Caco-2 (cell line): ENCODE results near the gene ADAMTS2. TPM values are rescaled to one million over a fixed set of nuclear protein-coding genes. Genes with fewer than 3 reads are reported as not detected.

Experiments
- BruUV-seq: library from RNA; stranded (reverse); fragments of 400-500 nt; replicated peaks from 2 replicates; lab custom pipeline; 2021; lab: Mats Ljungman, UMichigan
- CTCF ChIA-PET: fragments of 300-600 bp; sonication (Branson Sonifier 250); formaldehyde crosslinking; loops from one replicate; lab custom pipeline; 2022; ENCODE audit warnings: antibody characterized with exemption; lab: Charles Lee
- POLR2A ChIA-PET: fragments of 300-600 bp; sonication (Branson Sonifier 250); formaldehyde crosslinking; loops from one replicate; lab custom pipeline; 2022; ENCODE audit warnings: antibody characterized with exemption; lab: Charles Lee
- DNase-seq, 2 experiments: peaks; one replicate each; pipeline versions ENCODE4 v3.0.0 to v3.0.0-alpha.2; 2020 to 2022
- H3K27me3 ChIP-seq: replicated peaks from 2 replicates; pipeline ENCODE4 v1.6.0; 2011; ENCODE audit warnings: low read length; ENCODE audit not compliant: control insufficient read depth, insufficient read depth
- H3K36me3 ChIP-seq: 2 replicates; pipeline ENCODE4 v1.5.1; 2011; ENCODE audit warnings: low read length; ENCODE audit not compliant: control insufficient read depth, insufficient read depth
- H3K4me1 ChIP-seq: fragments of 250-450 bp; sonication (Bioruptor Pico); 2 replicates; pipeline ENCODE4 v1.5.1; 2020; ENCODE audit warnings: mild to moderate bottlenecking
- H3K4me3 ChIP-seq: 2 replicates; pipeline ENCODE4 v1.5.1; 2011; ENCODE audit warnings: low read depth, mild to moderate bottlenecking, control low read depth, low read length
- H3K9me3 ChIP-seq: fragments of 250-450 bp; sonication (Bioruptor Pico); 2 replicates; pipeline ENCODE4 v1.5.1; 2020; ENCODE audit warnings: mild to moderate bottlenecking, moderate library complexity
- H3K27ac Mint-ChIP-seq: one replicate; pipeline ENCODE4 v1.8.0; 2022; ENCODE audit warnings: mixed read lengths; ENCODE audit not compliant: unreplicated experiment
- H3K27me3 Mint-ChIP-seq: one replicate; pipeline ENCODE4 v1.8.0; 2022; ENCODE audit warnings: mixed read lengths; ENCODE audit not compliant: insufficient read depth, unreplicated experiment
- H3K36me3 Mint-ChIP-seq: one replicate; pipeline ENCODE4 v1.8.0; 2022; ENCODE audit warnings: mild to moderate bottlenecking, mixed read lengths; ENCODE audit not compliant: insufficient read depth, unreplicated experiment
- H3K4me1 Mint-ChIP-seq: one replicate; pipeline ENCODE4 v1.8.0; 2022; ENCODE audit warnings: low read depth, mixed read lengths; ENCODE audit not compliant: unreplicated experiment
- H3K4me3 Mint-ChIP-seq: one replicate; pipeline ENCODE4 v1.8.0; 2022; ENCODE audit warnings: mild to moderate bottlenecking, moderate library complexity, mixed read lengths; ENCODE audit not compliant: unreplicated experiment
- H3K9me3 Mint-ChIP-seq: one replicate; pipeline ENCODE4 v1.8.0; 2022; ENCODE audit warnings: mixed read lengths; ENCODE audit not compliant: unreplicated experiment
- CTCF ChIP-seq, 2 experiments: fragments of 200-600 bp in 1 of 2; IDR thresholded peaks; 1 replicate in 1 of 2; 2 replicates in 1 of 2; pipeline versions ENCODE4 v1.5.1 to v1.8.0; 2011 to 2022; ENCODE audit warnings: antibody characterized with exemption in 1 of 2, control low read depth in 1 of 2, inconsistent platforms in 1 of 2, low read depth in 1 of 2, low read length in 1 of 2, mild to moderate bottlenecking in 1 of 2, moderate library complexity in 1 of 2; ENCODE audit not compliant: insufficient read depth in 1 of 2, severe bottlenecking in 1 of 2, unreplicated experiment in 1 of 2
- intact Hi-C: fragments of 100-400 bp; cut with micrococcal nuclease; formaldehyde crosslinking; loops from one replicate; pipeline ENCODE4 v1.10.0; 2022; ENCODE audit not compliant: unreplicated experiment
- total RNA-seq: library from RNA; stranded (reverse); gene quantifications from 2 replicates; pipeline ENCODE4 v1.2.3, GENCODE V29; 2022

ADAMTS2 gene
- total RNA-seq, 1 experiment from 2014 or later = 0.05 TPM

- DNase-seq = no peak
- H3K4me1 ChIP-seq = no peaks in the 10 kb centered on the region
- intact Hi-C loops = no loop called here
- H3K36me3 Mint-ChIP-seq = no peaks in the 10 kb centered on the region
- H3K4me3 ChIP-seq = no peak overlapping the region
- H3K27me3 Mint-ChIP-seq = peaks cover 4% of the 10 kb centered on the region
- peaks cover 19% of the 10 kb centered on the region for H3K9me3 Mint-ChIP-seq
- no peaks in the 10 kb centered on the region for H3K27me3 ChIP-seq
- TF ChIP-seq CTCF (IDR thresholded peaks at IDR 0.05; ENCODE audit: insufficient read depth in 1 of 2, low read depth in 1 of 2, low read length in 1 of 2, severe bottlenecking in 1 of 2, unreplicated experiment in 1 of 2) = no peak
- no peak overlapping the region for H3K27ac Mint-ChIP-seq
- H3K9me3 ChIP-seq = no peaks in the 10 kb centered on the region; the same call in 1 of the 2 replicates
- POLR2A ChIA-PET = no interaction called here
- CTCF ChIA-PET = no interaction called here
- no peak overlapping the region for H3K4me3 Mint-ChIP-seq
- H3K36me3 ChIP-seq = no peaks in the 10 kb centered on the region
- no TSS peak for BruUV-seq
- no peaks in the 10 kb centered on the region for H3K4me1 Mint-ChIP-seq
These were observed 33.7 kb downstream of the ADAMTS2 start for GRCh38 chr5:179311581-179311980.

- BruUV-seq = no TSS peak
- H3K36me3 Mint-ChIP-seq = no peaks in the 10 kb centered on the region
- CTCF ChIA-PET = no interaction called here
- POLR2A ChIA-PET = no interaction called here
- no peak overlapping the region for H3K4me3 Mint-ChIP-seq
- H3K36me3 ChIP-seq = no peaks in the 10 kb centered on the region
- no peaks in the 10 kb centered on the region for H3K4me1 ChIP-seq
- H3K4me3 ChIP-seq = no peak overlapping the region
- no peak overlapping the region for H3K27ac Mint-ChIP-seq
- no peak for TF ChIP-seq CTCF (IDR thresholded peaks at IDR 0.05; ENCODE audit: insufficient read depth in 1 of 2, low read depth in 1 of 2, low read length in 1 of 2, severe bottlenecking in 1 of 2, unreplicated experiment in 1 of 2)
- peak in 1 of 2 experiments; percentile 24 for DNase-seq
- H3K9me3 ChIP-seq = no peaks in the 10 kb centered on the region; the same call in 1 of the 2 replicates
- H3K27me3 Mint-ChIP-seq = peaks cover 4% of the 10 kb centered on the region
- peaks cover 17% of the 10 kb centered on the region for H3K9me3 Mint-ChIP-seq
- H3K4me1 Mint-ChIP-seq = no peaks in the 10 kb centered on the region
- intact Hi-C loops = no loop called here
- H3K27me3 ChIP-seq = no peaks in the 10 kb centered on the region
These were observed 34.2 kb downstream of the ADAMTS2 start for GRCh38 chr5:179311091-179311470.

- no peaks in the 10 kb centered on the region for H3K4me1 Mint-ChIP-seq
- intact Hi-C loops = no loop called here
- H3K36me3 Mint-ChIP-seq = no peaks in the 10 kb centered on the region
- H3K9me3 ChIP-seq = no peaks in the 10 kb centered on the region; the same call in 1 of the 2 replicates
- H3K27me3 ChIP-seq = no peaks in the 10 kb centered on the region
- H3K4me1 ChIP-seq = no peaks in the 10 kb centered on the region
- H3K27ac Mint-ChIP-seq = no peak overlapping the region
- no peak for TF ChIP-seq CTCF (IDR thresholded peaks at IDR 0.05; ENCODE audit: insufficient read depth in 1 of 2, low read depth in 1 of 2, low read length in 1 of 2, severe bottlenecking in 1 of 2, unreplicated experiment in 1 of 2)
- ChIA-PET CTCF (no interaction called here), POLR2A (no interaction called here)
- peak in 1 of 2 experiments; percentile 16 for DNase-seq
- peaks cover 4% of the 10 kb centered on the region for H3K27me3 Mint-ChIP-seq
- H3K9me3 Mint-ChIP-seq = peaks cover 12% of the 10 kb centered on the region
- H3K4me3 Mint-ChIP-seq = no peak overlapping the region
- H3K36me3 ChIP-seq = no peaks in the 10 kb centered on the region
- H3K4me3 ChIP-seq = no peak overlapping the region
- no TSS peak for BruUV-seq
These were observed 34.7 kb downstream of the ADAMTS2 start for GRCh38 chr5:179310439-179311090.
